HG03064 (cell line): ENCODE data around the gene TOP2A.
"Not testable (repeated sequence)": the region's sequence is repeated elsewhere in the genome, so short reads cannot be mapped to it uniquely, and the experiment has no call there.

Source experiments
- ATAC-seq: cut with Tn5 transposase; IDR thresholded peaks from one replicate; pipeline ENCODE4 v1.9.1; 2021; ENCODE audit warnings: low read depth; ENCODE audit not compliant: unreplicated experiment

TOP2A gene

DNA sequence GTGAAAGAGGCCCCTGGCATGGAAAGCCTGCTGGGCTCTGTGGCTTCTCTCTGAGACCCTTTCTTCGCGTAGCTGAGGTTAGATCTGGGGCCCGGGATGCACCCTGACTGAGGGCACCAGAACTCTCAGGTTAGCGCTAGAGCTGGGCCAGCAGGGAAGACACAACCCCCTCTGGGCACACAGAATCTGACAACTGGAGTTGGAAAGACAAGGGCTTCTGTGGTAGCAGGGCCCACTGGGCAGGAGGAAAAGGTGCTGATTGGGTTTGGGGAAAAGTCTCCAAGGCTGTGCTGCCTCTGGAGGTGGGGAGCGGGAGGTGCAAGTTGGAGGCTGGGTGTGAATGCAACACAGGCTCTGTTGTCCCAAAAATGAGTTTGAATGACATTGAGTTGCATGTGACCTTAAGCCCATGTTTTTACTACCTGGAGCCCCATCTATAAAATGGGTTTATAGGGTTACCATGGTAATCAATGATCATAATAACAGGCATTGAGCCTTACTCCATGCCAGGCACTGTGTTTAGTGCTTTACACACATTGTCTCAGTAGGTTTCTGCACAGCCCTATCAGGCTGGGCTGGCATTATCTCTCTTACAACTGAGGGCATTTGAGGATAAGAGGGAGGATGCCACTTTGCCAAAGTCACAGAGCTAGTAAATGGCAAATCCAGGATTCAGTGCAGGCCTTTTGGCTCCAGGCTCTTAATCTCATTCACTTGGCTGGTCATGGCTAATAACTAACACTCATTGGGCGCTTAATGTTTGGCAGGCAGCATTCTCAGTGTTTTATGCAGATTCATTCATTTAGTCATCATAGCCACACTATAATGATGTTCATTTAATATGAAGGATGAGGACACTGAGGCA is 16.1 kb upstream of the TOP2A start:
- no peak for ATAC-seq

DNA sequence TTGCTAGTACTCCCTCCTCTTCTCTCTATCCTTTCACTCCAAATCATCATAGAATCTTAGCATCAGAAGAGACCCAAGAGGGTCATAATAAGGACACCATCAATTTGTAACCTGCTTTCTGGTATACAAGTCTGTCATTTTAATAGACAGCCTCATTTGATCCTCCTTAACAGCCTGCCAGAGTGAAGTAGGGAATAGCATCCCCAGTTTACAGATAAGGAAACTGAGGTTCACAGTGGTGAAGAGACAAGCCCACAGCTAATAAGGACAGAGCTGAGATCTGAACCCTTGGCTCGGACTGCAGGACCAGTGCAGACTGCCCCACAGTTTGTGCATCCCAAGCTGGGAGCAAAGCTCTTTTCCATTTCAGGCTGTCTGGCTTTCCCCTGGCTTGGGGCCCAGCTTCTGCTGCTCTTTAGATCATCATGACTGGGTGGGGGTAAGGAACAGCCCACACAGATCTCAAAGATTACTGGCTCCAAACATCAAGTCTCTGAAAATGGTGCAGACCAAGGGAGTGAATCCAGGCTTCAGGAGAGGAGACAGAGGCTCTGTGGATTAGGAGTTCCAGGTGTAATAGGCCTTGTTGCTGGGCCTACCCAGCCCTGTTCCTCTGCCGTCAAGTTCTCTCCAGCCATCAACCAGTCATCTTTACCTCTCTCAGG is 15.3 kb upstream of the TOP2A start:
- no peak for ATAC-seq

DNA sequence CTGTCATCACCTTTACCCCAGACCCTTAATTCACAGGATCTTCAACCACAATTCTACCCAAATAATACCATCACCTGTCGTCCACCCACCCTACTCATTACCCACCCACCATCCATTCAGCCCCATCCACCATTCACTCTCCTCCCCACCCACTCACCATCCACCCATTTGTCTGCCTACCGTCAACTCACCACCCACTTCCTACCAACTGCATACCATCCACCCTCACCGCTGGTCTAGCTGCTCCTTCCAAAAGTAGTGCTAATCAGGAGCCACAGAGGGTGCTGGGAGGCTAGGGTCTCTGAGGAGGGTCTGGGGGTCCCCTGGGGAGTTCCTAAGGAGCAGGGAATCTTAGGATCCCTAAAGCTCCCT is 13.5 kb upstream of the TOP2A start:
- no peak for ATAC-seq

DNA sequence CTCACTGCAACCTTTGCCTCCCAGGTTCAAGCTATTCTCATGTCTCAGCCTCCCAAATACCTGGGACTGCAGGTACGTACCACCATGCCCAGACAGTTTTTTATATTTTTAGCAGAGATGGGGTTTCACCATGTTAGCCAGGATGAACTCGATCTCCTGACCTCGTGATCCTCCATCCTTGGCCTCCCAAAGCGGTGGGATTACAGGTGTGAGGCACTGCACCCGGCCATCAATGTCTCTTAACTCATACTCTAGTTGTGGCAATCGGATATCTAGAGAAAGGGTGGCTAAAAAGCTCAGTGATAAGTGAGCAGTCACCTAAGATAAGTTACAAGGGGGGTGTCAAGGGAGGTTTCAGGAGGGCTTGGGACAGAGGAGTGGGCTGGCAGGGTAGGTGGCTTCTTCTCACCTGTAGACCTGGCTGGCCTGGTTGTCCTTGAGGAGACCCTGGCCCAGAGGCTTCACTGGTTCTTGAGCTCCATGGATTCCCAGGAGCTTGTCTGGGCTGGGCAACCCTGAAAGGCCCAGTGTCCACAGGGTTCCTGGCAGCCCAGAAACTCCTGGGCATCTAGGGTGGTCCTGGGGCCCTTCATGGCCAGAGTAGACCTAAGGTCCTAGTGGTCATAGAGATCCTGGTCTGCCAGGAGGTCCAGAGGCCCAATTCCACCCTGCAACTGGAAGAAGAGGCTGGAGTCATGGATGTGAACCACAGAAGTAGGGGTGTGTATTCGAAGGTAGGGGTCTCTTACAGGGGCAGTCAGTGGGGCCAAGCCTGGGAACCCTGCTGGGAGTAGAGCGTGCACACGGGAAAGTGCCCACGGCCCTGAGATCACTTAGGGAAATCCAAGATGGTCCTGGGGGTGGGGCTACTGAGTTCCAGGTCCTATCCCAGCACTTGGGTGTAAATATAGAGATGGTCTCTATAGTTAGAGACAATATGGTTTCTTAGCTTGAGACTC is 12.9 kb upstream of the TOP2A start:
- no peak for ATAC-seq

DNA sequence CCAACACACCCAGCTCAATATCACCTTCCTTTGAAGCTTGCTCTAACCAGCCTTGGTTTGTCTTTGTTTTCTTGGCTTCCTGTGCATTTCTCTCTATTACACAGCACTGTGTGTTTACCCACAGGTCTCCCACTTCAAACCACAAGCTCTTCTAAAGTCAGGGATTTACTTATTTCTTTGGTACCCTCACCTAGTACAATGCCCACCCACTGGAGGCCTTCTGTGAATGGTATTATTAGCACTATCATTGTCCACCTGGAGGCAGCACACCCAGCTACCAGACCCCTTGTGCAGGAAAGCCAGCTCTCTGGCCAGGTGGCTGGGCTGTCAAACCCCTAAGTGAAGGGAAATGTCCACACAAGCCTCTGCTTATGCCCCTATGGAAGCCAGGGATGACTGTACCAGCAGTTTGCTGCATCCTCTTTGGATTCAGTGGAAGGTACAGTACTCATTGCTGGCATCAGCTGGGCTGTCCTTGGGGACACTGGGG is 9.4 kb upstream of the TOP2A start:
- no peak for ATAC-seq

DNA sequence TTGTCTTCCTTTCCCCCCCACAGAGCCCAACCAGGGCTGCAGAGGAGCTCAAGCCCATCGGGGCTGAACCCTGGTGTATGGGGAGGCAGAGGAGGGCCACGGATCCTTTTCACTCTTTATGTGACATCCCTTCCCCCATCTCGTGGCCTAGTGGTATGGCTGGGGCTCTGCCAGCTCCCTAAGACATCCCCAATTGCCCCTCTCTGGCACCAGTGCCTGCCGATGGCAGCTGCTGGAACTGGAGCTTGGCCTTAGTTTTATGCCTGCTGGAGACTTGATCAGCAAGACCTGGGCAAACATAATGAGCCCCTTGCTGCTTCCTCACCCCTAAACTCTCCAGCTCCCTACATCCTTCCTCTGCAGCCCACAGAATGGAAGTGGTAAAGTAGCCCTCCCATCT is 8.0 kb upstream of the TOP2A start:
- no peak for ATAC-seq

DNA sequence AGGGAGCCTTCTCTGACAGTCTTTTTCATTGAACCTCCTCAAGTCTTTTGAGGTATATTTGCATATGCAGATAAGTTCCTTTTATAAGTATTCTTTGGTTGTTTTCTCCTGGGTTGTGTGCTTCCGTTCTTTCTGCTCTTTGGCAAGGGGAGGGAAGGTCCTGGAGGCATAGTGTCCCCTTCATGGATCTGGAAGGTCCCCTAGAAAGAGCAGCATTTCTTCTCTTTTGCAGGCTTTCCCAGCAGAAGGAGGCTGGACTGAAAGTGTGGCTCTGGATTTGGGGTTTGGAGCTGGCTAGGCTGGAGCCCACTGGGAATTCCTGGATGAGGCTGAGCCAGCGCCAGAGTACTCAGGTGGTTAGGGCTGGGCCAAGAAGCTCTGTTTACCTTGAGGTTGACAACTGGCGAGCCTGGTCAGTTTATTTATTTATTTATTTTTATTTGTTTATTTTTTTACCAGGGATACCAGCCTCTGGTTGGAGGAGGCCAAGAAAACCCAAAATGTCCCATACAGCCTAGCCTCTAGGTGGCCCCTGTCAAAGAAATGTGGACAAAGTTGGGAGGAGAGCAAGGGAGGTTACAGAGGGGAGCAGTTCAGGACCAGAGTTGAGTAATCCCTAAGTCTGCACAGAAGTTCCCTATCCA is 5.4 kb upstream of the TOP2A start:
- ATAC-seq: no peak

DNA sequence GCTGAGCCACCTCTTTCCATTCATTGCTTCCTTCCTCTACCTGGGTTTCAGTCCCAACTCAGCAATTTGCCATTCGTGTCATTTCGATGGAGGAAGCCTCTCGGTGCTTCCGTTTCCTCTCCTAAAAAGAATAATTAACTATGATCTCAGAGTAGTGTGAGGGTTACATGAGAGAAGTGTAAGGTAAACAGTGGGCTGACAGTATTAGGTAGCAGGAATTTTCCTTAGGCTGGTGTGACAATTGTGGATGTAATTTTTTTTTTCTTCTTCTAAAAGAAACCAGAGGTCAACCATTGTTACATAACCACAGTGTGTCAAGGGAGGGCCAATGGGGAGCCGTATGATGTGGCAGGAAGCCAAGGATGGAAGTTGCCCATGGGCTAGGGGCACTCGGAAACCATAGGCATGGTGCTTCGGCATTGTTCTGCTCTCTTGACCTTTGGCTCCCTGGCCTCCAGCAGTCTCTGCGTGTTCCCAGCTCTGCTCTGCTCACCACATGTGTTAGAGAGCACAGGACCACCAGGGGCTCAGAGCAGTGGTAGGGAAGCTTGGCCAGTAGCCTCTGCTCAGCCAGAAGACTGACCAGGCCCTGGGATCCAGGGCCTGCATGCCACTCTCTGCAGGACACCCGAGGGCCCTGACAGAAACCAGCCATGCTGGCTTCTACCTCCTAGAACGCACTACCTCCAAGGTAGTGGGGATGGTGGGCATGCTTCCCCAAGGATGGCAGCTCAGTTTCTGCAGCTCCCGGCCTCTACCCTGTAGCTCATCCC is 2.0 kb upstream of the TOP2A start:
- no peak for ATAC-seq

DNA sequence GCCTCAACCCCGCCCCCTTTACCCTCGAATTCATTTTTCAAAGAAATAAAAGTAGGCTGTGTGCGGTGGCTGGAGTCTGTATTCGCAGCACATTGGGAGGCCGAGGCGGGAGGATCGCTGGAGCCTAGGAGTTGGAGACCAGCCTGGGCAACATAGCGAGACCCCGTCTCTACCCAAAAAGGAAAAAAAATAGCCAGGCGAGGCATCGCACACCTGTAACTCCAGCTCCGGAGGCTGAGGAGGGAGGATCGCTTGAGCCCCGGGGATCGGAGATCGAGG is 671 bp upstream of the TOP2A start:
- ATAC-seq: no peak

DNA sequence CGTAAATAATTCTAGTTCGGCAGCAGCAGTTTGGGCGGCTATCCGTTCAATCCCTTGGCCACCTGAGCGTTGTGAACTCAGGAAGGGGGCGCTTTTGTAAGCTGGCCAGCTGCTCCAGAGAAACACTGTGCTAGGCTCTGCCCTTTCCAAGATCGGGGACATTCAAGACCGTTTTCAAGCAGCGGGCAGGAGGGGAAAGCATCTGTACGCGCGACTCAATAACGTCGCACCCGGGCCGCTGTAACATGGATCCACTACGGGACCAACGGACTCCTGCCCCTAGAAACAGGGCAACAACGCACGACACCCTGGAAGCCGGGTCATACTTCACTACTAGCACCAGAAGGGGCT is 463 bp downstream of the TOP2A start:
- peak; percentile 12 for ATAC-seq

DNA sequence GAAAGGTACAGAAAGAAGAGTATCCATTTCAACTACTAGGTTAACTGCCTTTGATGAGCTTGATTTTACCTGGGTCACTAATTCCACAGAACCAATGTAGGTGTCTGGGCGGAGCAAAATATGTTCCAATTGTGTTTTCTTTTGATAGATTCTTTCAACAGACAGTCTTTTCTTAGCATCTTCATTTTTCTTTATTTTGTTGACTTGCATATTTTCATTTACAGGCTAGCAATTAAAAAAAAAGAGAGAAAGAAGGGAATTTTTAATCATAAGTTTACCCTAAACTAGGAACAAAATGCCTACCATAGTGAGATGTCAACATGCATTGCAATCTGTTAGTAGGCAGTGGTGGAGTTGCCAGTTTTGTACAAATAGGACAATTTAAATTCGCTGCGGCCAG is 1.0 kb downstream of the TOP2A start:
- no peak for ATAC-seq

DNA sequence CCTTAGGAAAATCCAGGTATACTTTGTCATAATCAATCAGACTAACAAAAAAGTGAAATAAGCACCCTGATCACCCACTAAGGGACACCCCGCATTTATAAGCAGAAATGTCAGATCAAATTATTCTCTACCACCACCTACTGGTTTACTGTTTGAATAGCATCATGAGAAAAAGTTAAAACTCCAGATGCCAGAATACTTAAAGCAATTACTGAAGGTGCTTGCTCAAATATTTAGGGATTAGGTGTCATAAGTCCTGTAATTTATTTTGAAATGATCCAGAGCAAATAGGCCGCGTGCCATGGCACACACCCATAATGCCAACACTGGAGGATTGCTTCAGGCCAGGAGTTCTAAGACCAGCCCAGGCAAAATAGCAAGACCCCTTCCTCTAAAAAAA is 2.3 kb downstream of the TOP2A start:
- ATAC-seq: no peak

DNA sequence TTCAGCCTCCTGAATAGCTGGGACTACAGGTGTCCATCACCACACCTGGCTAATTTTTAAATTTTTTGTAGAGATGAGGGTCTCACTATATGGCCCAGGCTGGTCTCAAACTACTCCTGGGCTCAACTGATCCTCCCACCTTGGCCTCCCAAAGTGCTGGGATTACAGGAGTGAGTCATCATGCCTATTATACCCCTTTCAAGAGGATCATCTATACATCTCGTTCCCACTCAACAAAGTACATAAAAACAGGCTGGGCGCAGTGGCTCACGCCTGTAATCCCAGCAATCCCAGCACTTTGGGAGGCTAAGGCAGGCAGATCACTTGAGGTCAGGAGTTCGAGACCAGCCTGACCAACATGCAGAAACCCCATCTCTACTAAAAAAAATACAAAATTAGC is 3.4 kb downstream of the TOP2A start:
- not testable (repeated sequence) for ATAC-seq

DNA sequence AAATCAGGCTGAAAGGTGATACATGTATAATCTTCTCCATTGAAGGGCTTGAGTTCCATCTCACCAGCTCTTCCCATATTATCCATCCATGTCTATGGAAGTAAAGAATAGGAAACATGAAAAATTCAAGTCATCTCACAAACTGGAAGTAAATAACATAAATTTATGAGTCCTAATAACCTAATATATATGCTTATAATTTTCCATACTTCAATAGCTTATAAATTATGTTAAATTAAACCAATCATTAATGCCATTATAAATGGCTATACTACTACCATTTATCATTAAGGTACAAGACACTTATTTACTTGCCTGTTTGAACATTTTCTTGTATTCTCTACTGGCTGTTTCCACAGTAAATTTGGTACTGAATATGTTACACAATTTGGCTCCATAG is 4.8 kb downstream of the TOP2A start:
- no peak for ATAC-seq

DNA sequence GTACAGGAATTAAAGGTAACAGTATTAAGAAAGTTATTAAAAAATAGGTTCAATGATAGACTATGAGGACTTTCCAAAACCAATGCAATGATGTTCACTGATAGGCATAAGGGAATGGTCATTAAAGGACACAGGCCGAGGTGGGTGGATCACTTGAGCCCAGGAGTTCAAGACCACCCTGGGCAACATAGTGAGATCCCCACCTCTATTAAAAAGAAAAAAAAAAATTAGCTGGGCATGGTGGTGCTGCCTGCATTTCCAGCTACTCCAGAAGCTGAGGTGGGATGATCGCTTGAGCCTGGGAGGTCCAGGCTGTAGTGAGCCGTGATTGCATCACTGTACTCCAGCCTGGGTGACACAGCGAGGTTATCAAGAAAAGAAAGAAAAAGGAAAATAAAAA is 5.9 kb downstream of the TOP2A start:
- no peak for ATAC-seq

DNA sequence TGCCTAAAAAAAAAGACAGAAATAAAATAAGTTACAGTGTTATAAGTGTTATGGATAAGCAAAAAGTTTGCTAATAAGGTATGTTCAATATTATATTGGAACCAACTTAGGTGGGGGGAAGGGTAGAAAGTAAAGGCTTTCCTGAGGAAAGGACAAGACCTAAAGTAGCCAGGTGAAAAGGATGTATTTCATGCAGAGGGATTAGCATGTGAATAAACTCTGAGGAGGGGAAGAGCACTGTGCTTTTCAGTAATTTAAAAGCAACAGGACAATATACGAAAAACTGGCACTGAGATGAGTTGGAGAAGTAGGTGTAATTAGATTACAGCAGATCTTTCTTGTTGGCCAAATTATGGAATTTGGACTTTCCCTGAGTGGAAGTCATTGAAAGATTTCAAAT is 7.6 kb downstream of the TOP2A start:
- no peak for ATAC-seq

DNA sequence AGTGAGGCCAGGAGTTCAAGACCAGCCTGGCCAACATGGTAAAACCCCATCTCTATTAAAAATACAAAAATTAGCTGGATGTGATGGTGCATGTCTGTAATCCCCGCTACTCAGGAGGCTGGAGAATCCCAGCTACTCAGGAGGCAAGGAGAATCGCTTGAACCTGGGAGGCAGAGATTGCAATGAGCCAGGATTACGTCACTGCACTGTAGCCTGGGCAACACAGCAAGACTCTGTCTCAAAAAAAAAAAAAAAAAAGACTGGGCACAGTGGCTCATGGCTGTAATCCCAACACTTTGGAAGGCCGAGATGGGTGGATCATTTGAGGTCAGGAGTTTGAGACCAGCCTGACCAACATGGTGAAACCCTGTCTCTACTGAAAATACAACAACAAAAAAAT is 8.2 kb downstream of the TOP2A start:
- ATAC-seq: not testable (repeated sequence)

DNA sequence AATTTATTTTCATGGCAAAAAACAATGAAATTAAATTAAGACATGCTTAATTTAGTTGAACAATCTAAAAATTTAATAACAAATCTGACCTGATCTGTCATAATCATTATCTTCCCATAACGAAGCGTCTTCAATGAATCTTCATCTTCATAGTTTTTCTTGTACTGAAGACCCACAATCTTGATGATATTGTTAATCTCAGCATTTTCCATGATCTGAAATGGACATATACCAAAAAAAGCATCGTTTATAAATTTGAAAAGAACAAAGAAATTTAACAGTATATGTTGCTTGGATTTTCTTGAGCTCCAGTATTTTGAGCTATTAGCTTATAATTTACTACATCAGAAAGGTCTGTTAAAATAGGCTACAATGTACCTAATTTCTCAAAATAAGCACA is 10.2 kb downstream of the TOP2A start:
- no peak for ATAC-seq

DNA sequence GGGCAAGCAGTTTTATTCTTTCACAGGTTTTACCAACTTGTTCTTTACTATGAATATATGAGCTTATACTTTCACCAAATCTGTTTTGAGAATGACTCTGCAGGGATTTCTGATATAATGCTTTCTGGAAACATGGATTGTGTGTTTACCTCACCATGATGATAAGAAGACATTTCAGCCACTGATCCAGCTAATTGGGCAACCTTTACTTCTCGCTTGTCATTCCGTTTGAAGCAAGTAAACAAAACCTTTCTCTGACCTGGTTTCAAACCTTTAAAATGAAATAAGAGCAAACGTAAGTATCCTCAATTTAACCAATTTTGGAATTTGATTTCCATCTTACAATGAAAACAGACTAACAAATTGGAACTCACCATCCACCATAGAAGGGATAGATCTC is 13.7 kb downstream of the TOP2A start:
- no peak for ATAC-seq

DNA sequence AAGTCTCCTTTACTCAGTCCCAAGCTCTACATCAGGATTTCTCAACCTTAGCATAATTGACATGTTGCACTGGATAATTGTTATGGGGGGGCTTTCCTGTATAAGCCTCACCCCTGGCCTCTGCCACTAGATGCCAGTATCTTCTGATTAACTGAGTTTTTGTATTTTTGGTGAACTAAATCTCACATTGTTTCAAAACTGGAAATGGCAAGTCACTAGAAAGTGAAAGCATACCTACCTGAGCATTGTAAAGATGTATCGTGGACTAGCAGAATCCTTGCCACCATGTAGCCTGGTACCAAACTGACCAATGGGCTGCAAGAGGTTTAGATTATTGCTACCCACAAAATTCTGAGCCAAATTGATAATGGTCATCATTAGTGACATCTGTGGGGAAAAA is 15.0 kb downstream of the TOP2A start:
- no peak for ATAC-seq
